HG03575 (cell line): Measurements from ENCODE around the gene SHD.
"Not testable (repeated sequence)": the region's sequence is repeated elsewhere in the genome, so short reads cannot be mapped to it uniquely, and the experiment has no call there.

Source experiments
- ATAC-seq: cut with Tn5 transposase; IDR thresholded peaks from one replicate; pipeline ENCODE4 v1.9.1; 2021; ENCODE audit not compliant: unreplicated experiment, insufficient number of reproducible peaks, low FRiP score; ENCODE audit errors: extremely low read depth

The SHD gene, protein sequence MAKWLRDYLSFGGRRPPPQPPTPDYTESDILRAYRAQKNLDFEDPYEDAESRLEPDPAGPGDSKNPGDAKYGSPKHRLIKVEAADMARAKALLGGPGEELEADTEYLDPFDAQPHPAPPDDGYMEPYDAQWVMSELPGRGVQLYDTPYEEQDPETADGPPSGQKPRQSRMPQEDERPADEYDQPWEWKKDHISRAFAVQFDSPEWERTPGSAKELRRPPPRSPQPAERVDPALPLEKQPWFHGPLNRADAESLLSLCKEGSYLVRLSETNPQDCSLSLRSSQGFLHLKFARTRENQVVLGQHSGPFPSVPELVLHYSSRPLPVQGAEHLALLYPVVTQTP

GRCh38 chr19:4278419-4279266 is at the start of gene SHD:
SHD (plus strand) TSS chr19:4279266; CDS start chr19:4280064, 798 bp downstream.
- ATAC-seq: no peak

- not testable (repeated sequence) for ATAC-seq
These were observed 48.8 kb upstream of the SHD start for GRCh38 chr19:4230237-4230636.

GRCh38 chr19:4231521-4231920 is 47.5 kb upstream of the SHD start:
- ATAC-seq: not testable (repeated sequence)

GRCh38 chr19:4232139-4232538 is 46.9 kb upstream of the SHD start:
- not testable (repeated sequence) for ATAC-seq

GRCh38 chr19:4232614-4233281 is 46.3 kb upstream of the SHD start:
- no peak for ATAC-seq

GRCh38 chr19:4233282-4233853 is 45.7 kb upstream of the SHD start:
- no peak for ATAC-seq

- no peak for ATAC-seq
These were observed 44.8 kb upstream of the SHD start for GRCh38 chr19:4234142-4234861.

DNA sequence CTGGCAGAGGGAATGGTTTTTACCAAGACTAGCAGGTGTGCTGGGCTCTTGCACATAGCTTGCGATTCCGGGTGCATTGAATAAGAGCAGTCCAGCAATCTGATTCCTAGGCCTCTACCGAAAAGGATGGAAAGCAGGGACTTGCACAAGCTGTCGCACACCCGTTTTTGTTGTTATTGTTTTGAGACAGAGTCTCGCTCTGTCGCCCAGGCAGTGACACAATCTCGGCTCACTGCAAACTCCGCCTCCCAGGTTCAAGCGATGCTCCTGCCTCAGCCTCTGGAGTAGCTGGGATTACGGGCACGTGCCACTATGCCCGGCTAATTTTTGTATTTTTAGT is 44.2 kb upstream of the SHD start:
- ATAC-seq: no peak

- not testable (repeated sequence) for ATAC-seq
These were observed 41.6 kb upstream of the SHD start for GRCh38 chr19:4237510-4237909.

- no peak for ATAC-seq
These were observed 40.2 kb upstream of the SHD start for GRCh38 chr19:4238831-4239230.

DNA sequence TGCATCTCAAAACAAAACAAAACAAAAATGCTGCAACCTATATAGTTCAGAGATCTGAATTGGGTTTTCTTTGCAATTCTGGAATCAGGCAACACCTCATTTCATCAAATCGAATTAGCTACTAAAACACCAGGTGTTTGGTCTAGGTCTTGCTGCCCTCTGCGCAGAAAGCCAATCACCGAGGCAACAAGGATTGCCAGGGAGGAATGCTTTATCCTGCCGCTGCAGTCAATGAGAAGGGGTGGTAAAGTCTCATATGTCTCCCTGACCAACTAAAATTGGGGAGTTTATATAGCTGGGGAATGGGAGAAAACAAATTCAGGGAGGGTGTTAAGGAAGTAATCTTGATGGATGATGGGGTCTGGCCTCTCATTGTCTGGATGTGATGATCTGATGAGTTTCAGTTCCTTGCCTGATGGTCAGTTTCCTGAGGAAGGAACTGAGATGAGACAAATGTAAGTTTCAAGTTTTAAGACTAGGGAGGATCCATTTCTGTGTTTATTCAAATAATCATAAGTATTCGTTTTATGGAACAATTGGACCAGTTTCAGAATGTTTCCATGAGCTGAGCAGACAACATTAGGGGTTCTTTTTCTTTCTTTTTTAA is 37.1 kb upstream of the SHD start:
- ATAC-seq: no peak

- ATAC-seq: not testable (repeated sequence)
These were observed 33.1 kb upstream of the SHD start for GRCh38 chr19:4245938-4246337.

DNA sequence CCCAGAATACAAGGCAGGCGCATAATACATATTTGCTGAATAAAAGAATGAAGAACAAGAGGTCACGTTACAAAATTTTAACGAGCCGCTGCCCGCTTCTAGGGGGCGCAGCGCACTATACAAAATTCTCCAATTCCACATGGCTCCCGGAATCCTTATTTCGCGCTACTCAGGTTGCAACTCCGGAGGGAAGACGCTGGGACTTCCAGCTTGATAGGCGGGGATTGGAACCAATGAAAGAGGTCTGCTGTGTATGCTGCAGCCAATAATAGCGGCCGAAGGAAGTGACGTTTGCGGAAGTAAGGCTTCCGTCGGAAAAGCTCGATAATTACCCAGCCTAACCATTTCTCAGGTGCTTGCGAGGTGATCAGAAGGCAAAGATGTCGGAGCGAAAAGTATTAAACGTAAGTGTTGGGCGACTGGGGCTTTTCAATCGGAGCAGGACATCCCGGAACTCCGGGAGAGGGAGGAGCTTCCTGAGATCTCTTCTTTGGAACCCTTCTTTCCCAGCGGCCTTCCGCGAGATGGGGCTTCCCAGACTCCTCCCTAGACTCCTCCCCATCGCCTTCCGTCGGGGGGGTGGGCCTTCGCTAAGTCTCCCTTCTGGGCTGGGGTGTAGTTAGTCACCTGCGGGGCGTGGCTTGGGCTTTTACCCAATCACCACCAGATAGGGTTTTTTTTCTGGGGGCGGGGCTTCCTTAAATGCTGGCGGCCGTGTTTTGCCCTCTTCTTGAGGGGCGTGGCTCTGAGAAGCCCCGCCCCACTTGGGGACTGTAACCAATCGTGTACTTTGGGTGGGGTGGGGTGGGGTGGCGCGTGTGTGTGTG is 32.1 kb upstream of the SHD start, which contains the start of gene YJU2:
YJU2 (plus strand) TSS at position 314 of the 827 bp plus-strand sequence; CDS start at position 381, 67 bp downstream.
- ATAC-seq: peak; percentile 45

- no peak for ATAC-seq
These were observed 22.5 kb upstream of the SHD start for GRCh38 chr19:4256563-4256962.

DNA sequence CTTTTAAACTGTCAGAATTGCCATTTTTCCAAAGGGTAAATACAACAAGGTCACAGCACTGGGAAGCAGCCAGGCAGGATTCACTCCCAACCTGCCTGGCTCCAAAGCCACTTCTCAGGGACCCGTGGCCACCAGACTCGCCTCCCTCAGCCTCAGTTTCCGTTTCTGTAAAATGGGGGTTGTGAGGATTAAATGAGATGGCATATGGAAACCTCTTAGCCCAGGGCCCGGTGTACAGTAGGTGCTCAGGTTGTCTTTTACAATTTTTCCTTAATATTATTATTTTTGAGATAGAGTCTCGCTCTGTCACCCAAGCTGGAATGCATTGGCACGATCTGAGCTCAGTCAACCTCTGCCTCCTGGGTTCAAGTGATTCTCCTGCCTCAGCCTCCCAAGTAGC is 22.0 kb upstream of the SHD start:
- ATAC-seq: no peak

DNA sequence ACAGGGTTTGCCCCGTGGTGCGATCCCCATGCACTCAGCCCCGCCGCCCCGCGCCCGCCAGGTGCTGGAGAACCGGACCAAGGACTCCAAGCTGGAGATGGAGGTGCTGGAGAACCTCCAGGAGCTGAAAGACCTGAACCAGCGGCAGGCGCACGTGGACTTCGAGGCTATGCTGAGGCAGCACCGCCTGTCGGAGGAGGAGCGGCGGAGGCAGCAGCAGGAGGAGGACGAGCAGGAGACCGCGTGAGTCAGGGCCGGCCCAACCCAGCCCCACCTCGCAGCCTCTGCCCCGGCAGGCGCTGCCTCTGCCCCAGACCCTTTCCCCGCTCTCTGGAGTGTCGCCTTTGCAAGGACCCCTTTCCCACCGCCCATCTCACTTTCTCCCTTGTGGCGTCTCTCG is 20.9 kb upstream of the SHD start:
- no peak for ATAC-seq

DNA sequence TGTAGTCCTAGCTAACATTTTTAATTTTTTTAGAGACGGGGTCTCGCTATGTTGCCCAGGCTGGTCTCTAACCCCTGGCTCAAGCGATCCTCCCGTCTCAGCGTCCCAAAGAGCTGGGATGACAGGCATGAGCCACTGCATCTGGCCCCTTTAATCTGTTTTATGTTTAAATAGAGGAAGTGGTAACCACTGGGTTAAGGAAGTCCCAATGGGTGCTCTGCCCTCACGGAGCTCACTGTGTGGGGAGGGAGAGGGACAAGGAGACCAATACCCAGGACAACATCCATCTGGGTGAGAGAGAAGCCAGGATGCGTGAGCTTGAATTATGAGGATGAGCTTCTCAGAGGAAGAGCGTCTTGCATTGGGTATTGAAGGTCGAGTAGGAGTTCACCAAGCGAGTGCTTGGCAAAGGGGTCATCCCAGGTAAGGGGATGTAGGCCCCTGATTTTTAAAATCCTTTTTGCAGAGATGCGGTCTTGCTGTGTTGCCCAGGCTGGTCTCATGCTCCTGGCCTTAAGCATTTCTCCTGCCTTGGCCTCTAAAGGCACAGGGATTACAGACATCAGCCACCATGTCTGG is 18.4 kb upstream of the SHD start:
- no peak for ATAC-seq
